ENCODE results near the gene SEBOX. TPM values are rescaled to one million over a fixed set of nuclear protein-coding genes. Genes with fewer than 3 reads are reported as not detected.

Gene SEBOX
- total RNA-seq, 1 donor from 2014 or later: not detected

GRCh38 chr17:28325211-28325610, 39.8 kb downstream of the SEBOX start:
- H3K4me1 ChIP-seq (ENCODE audit: insufficient read depth, low read length): no peaks in the 10 kb centered on the region
- H3K79me2 ChIP-seq (ENCODE audit: insufficient read depth, low read length): peaks cover 28% of the 10 kb centered on the region
- no peaks in the 10 kb centered on the region for H3K9me3 ChIP-seq (ENCODE audit: insufficient read depth, low read depth, low read length)
- no peak for TF ChIP-seq CTCF (IDR thresholded peaks at IDR 0.05; ENCODE audit: insufficient read depth, low read depth, low read length)
- no peak for TF ChIP-seq EZH2 (IDR thresholded peaks at IDR 0.05; ENCODE audit: insufficient read depth, low read length)
- no peak overlapping the region for H2AFZ ChIP-seq (ENCODE audit: low read depth, low read length)
- Mint-ChIP-seq H3K4me3 (ENCODE audit: unreplicated experiment) (no peak overlapping the region), H3K27me3 (ENCODE audit: low read depth, unreplicated experiment) (no peaks in the 10 kb centered on the region), H3K4me1 (ENCODE audit: low read depth, unreplicated experiment) (peaks cover 12% of the 10 kb centered on the region), H3K27ac (ENCODE audit: unreplicated experiment) (no peak overlapping the region), H3K36me3 (ENCODE audit: low read depth, unreplicated experiment) (peaks cover 13% of the 10 kb centered on the region), H3K9me3 (ENCODE audit: unreplicated experiment) (no peaks in the 10 kb centered on the region)
- H4K20me1 ChIP-seq (ENCODE audit: insufficient read depth, low read length): peaks cover 19% of the 10 kb centered on the region
- H3K4me2 ChIP-seq (ENCODE audit: low read length): no peak overlapping the region
- no peak for DNase-seq (ENCODE audit: low read depth)
- FAIRE-seq: no peak
- peaks cover 14% of the 10 kb centered on the region for H3K36me3 ChIP-seq (ENCODE audit: insufficient read depth, low read length)
- H3K27me3 ChIP-seq (ENCODE audit: insufficient read depth, low read length): no peaks in the 10 kb centered on the region
- H3K9ac ChIP-seq (ENCODE audit: low read length): no peak overlapping the region
- H3K27ac ChIP-seq (ENCODE audit: low read depth, low read length): no peak overlapping the region
- H3K4me3 ChIP-seq (ENCODE audit: insufficient read depth, low read depth, low read length): no peak overlapping the region

- H3K27ac ChIP-seq (ENCODE audit: low read depth, low read length): no peak overlapping the region
- no peak overlapping the region for H3K4me2 ChIP-seq (ENCODE audit: low read length)
- Mint-ChIP-seq H3K36me3 (ENCODE audit: low read depth, unreplicated experiment) (peaks cover 13% of the 10 kb centered on the region), H3K4me3 (ENCODE audit: unreplicated experiment) (no peak overlapping the region), H3K27me3 (ENCODE audit: low read depth, unreplicated experiment) (no peaks in the 10 kb centered on the region), H3K27ac (ENCODE audit: unreplicated experiment) (no peak overlapping the region), H3K4me1 (ENCODE audit: low read depth, unreplicated experiment) (peaks cover 12% of the 10 kb centered on the region), H3K9me3 (ENCODE audit: unreplicated experiment) (no peaks in the 10 kb centered on the region)
- DNase-seq (ENCODE audit: low read depth): no peak
- H3K36me3 ChIP-seq (ENCODE audit: insufficient read depth, low read length): peaks cover 14% of the 10 kb centered on the region
- no peaks in the 10 kb centered on the region for H3K9me3 ChIP-seq (ENCODE audit: insufficient read depth, low read depth, low read length)
- no peak overlapping the region for H2AFZ ChIP-seq (ENCODE audit: low read depth, low read length)
- no peak overlapping the region for H3K9ac ChIP-seq (ENCODE audit: low read length)
- peaks cover 32% of the 10 kb centered on the region for H3K79me2 ChIP-seq (ENCODE audit: insufficient read depth, low read length)
- TF ChIP-seq CTCF (IDR thresholded peaks at IDR 0.05; ENCODE audit: insufficient read depth, low read depth, low read length) (no peak), EZH2 (IDR thresholded peaks at IDR 0.05; ENCODE audit: insufficient read depth, low read length) (no peak)
- H4K20me1 ChIP-seq (ENCODE audit: insufficient read depth, low read length): peaks cover 19% of the 10 kb centered on the region
- peaks cover 2% of the 10 kb centered on the region for H3K4me1 ChIP-seq (ENCODE audit: insufficient read depth, low read length)
- H3K4me3 ChIP-seq (ENCODE audit: insufficient read depth, low read depth, low read length): no peak overlapping the region
- H3K27me3 ChIP-seq (ENCODE audit: insufficient read depth, low read length): no peaks in the 10 kb centered on the region
- FAIRE-seq: no peak
Observed at GRCh38 chr17:28324781-28325180, 40.2 kb downstream of the SEBOX start.

- Histone ChIP-seq H2AFZ (ENCODE audit: low read depth, low read length) (no peak overlapping the region), H3K27me3 (ENCODE audit: insufficient read depth, low read length) (no peaks in the 10 kb centered on the region), H3K79me2 (ENCODE audit: insufficient read depth, low read length) (peaks cover 34% of the 10 kb centered on the region), H3K4me3 (ENCODE audit: insufficient read depth, low read depth, low read length) (no peak overlapping the region), H3K36me3 (ENCODE audit: insufficient read depth, low read length) (peaks cover 13% of the 10 kb centered on the region), H3K4me2 (ENCODE audit: low read length) (no peak overlapping the region), H3K27ac (ENCODE audit: low read depth, low read length) (no peak overlapping the region), H3K9me3 (ENCODE audit: insufficient read depth, low read depth, low read length) (no peaks in the 10 kb centered on the region), H3K9ac (ENCODE audit: low read length) (no peak overlapping the region), H4K20me1 (ENCODE audit: insufficient read depth, low read length) (peaks cover 17% of the 10 kb centered on the region), H3K4me1 (ENCODE audit: insufficient read depth, low read length) (peaks cover 7% of the 10 kb centered on the region)
- no peaks in the 10 kb centered on the region for H3K9me3 Mint-ChIP-seq (ENCODE audit: unreplicated experiment)
- peaks cover 12% of the 10 kb centered on the region for H3K4me1 Mint-ChIP-seq (ENCODE audit: low read depth, unreplicated experiment)
- DNase-seq (ENCODE audit: low read depth) (no peak), FAIRE-seq (no peak)
- H3K27ac Mint-ChIP-seq (ENCODE audit: unreplicated experiment): no peak overlapping the region
- H3K36me3 Mint-ChIP-seq (ENCODE audit: low read depth, unreplicated experiment): peaks cover 13% of the 10 kb centered on the region
- H3K4me3 Mint-ChIP-seq (ENCODE audit: unreplicated experiment): no peak overlapping the region
- no peak for TF ChIP-seq CTCF (IDR thresholded peaks at IDR 0.05; ENCODE audit: insufficient read depth, low read depth, low read length)
- TF ChIP-seq EZH2 (IDR thresholded peaks at IDR 0.05; ENCODE audit: insufficient read depth, low read length): no peak
- H3K27me3 Mint-ChIP-seq (ENCODE audit: low read depth, unreplicated experiment): no peaks in the 10 kb centered on the region
Observed at GRCh38 chr17:28324267-28324745, 40.7 kb downstream of the SEBOX start.

All from astrocyte (in vitro differentiated cells and primary cell).